ENCODE data around the gene RPS4Y2. TPM values are rescaled to one million over a fixed set of nuclear protein-coding genes. Genes with fewer than 3 reads are reported as not detected.

RPS4Y2 gene
- total RNA-seq, 1 donor from 2014 or later = not detected

- H3K36me3 Mint-ChIP-seq (ENCODE audit: unreplicated experiment) = no peaks in the 10 kb centered on the region
- H3K27ac Mint-ChIP-seq (ENCODE audit: unreplicated experiment) = no peak overlapping the region
- H3K27me3 Mint-ChIP-seq (ENCODE audit: unreplicated experiment) = no peaks in the 10 kb centered on the region
- H3K4me1 Mint-ChIP-seq (ENCODE audit: unreplicated experiment) = no peaks in the 10 kb centered on the region
- H3K4me3 Mint-ChIP-seq (ENCODE audit: unreplicated experiment) = no peak overlapping the region
- TF ChIP-seq, protein P1, sequence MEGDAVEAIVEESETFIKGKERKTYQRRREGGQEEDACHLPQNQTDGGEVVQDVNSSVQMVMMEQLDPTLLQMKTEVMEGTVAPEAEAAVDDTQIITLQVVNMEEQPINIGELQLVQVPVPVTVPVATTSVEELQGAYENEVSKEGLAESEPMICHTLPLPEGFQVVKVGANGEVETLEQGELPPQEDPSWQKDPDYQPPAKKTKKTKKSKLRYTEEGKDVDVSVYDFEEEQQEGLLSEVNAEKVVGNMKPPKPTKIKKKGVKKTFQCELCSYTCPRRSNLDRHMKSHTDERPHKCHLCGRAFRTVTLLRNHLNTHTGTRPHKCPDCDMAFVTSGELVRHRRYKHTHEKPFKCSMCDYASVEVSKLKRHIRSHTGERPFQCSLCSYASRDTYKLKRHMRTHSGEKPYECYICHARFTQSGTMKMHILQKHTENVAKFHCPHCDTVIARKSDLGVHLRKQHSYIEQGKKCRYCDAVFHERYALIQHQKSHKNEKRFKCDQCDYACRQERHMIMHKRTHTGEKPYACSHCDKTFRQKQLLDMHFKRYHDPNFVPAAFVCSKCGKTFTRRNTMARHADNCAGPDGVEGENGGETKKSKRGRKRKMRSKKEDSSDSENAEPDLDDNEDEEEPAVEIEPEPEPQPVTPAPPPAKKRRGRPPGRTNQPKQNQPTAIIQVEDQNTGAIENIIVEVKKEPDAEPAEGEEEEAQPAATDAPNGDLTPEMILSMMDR (IDR thresholded peaks at IDR 0.05) = no peak
- no peaks in the 10 kb centered on the region for H3K9me3 Mint-ChIP-seq (ENCODE audit: unreplicated experiment)
- DNase-seq (ENCODE audit: extremely low spot score, unreplicated experiment) = no peak
Measured at GRCh38 chrY:20770755-20771154, 14.8 kb downstream of the RPS4Y2 start.

DNA sequence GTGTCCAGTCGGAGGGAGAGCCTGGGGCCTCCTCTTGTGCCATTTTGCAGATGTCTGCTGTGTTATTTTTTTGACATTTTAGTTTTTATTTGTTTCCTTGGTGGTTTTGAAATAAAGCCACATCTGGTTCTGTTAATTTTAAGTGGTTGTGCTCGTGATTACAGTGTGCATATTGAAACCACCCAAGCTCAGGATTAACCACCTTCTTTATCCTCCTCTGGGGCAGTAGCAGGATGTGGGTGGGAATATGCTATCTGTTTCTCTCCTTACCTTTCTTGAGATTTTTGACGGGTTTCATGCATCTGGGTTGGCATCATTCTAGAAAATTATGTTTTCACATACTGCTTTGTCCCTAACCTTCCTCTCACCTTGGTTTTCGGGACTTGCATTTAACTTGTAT is 20.2 kb downstream of the RPS4Y2 start:
- no peaks in the 10 kb centered on the region for H3K4me1 Mint-ChIP-seq (ENCODE audit: unreplicated experiment)
- no peak overlapping the region for H3K27ac Mint-ChIP-seq (ENCODE audit: unreplicated experiment)
- DNase-seq (ENCODE audit: extremely low spot score, unreplicated experiment) = no peak
- no peak overlapping the region for H3K4me3 Mint-ChIP-seq (ENCODE audit: unreplicated experiment)
- H3K27me3 Mint-ChIP-seq (ENCODE audit: unreplicated experiment) = no peaks in the 10 kb centered on the region
- H3K36me3 Mint-ChIP-seq (ENCODE audit: unreplicated experiment) = no peaks in the 10 kb centered on the region
- TF ChIP-seq, protein P1 (IDR thresholded peaks at IDR 0.05) = no peak
- H3K9me3 Mint-ChIP-seq (ENCODE audit: unreplicated experiment) = no peaks in the 10 kb centered on the region

DNA sequence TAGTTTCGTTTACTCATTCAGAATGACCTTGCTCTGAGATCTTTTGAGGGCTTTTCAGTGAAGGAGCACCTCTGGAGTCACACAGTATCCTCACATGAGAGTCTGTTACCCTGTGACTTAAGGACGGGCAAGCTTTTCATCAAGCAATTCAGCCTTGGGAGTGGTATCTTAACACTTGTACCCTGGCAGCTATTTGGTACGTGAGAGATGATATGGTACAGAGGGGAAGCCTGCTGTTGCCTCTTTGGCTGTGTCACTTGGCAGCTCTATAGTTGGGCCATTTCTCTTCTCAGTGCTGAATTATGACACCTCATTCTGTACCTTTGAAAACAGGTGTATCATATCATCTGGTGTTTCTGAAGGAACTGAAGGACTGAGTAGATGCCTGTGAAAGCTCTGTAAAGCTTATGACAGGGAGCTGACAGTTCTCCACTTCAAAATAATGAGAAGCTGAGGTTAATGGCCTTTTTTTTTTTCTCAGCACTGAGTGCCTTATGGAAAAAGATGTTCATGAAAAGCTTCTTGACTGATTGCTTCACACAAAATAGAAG is 24.3 kb downstream of the RPS4Y2 start:
- Mint-ChIP-seq H3K4me1 (ENCODE audit: unreplicated experiment) (no peaks in the 10 kb centered on the region), H3K36me3 (ENCODE audit: unreplicated experiment) (no peaks in the 10 kb centered on the region), H3K4me3 (ENCODE audit: unreplicated experiment) (no peak overlapping the region), H3K27me3 (ENCODE audit: unreplicated experiment) (no peaks in the 10 kb centered on the region), H3K27ac (ENCODE audit: unreplicated experiment) (no peak overlapping the region), H3K9me3 (ENCODE audit: unreplicated experiment) (no peaks in the 10 kb centered on the region)
- TF ChIP-seq, protein P1 (IDR thresholded peaks at IDR 0.05) = no peak
- DNase-seq (ENCODE audit: extremely low spot score, unreplicated experiment) = no peak

DNA sequence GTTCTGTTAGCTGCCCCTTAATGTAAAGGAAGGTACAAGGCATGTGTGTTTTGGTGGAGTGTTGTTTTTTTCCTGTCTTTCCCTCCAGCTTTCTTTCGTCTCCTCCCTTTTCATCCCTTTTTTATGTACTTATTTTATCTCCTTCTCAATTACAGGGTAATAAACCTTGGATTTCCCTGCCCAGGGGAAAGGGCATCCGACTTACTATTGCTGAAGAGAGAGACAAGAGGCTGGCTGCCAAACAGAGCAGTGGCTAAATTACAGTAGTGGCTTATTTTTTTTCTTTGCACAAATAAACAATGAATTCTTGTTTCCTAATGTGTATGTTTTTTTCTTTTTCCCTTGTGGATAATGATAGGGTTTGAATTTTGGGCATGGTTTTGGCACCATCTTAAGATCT is 24.9 kb downstream of the RPS4Y2 start:
- no peak overlapping the region for H3K4me3 Mint-ChIP-seq (ENCODE audit: unreplicated experiment)
- TF ChIP-seq, protein P1 (IDR thresholded peaks at IDR 0.05) = no peak
- no peaks in the 10 kb centered on the region for H3K27me3 Mint-ChIP-seq (ENCODE audit: unreplicated experiment)
- no peaks in the 10 kb centered on the region for H3K36me3 Mint-ChIP-seq (ENCODE audit: unreplicated experiment)
- H3K9me3 Mint-ChIP-seq (ENCODE audit: unreplicated experiment) = no peaks in the 10 kb centered on the region
- no peak for DNase-seq (ENCODE audit: extremely low spot score, unreplicated experiment)
- no peak overlapping the region for H3K27ac Mint-ChIP-seq (ENCODE audit: unreplicated experiment)
- H3K4me1 Mint-ChIP-seq (ENCODE audit: unreplicated experiment) = no peaks in the 10 kb centered on the region

GRCh38 chrY:20781408-20781807 is 25.5 kb downstream of the RPS4Y2 start:
- H3K4me3 Mint-ChIP-seq (ENCODE audit: unreplicated experiment) = no peak overlapping the region
- H3K36me3 Mint-ChIP-seq (ENCODE audit: unreplicated experiment) = no peaks in the 10 kb centered on the region
- TF ChIP-seq, protein P1 (IDR thresholded peaks at IDR 0.05) = no peak
- H3K9me3 Mint-ChIP-seq (ENCODE audit: unreplicated experiment) = no peaks in the 10 kb centered on the region
- H3K4me1 Mint-ChIP-seq (ENCODE audit: unreplicated experiment) = no peaks in the 10 kb centered on the region
- DNase-seq (ENCODE audit: extremely low spot score, unreplicated experiment) = no peak
- H3K27ac Mint-ChIP-seq (ENCODE audit: unreplicated experiment) = no peak overlapping the region
- H3K27me3 Mint-ChIP-seq (ENCODE audit: unreplicated experiment) = no peaks in the 10 kb centered on the region
